ENCODE measurements around the gene PCK1. TPM values are rescaled to one million over a fixed set of nuclear protein-coding genes. Genes with fewer than 3 reads are reported as not detected.

The PCK1 gene
- total RNA-seq, 1 experiment from 2014 or later: not detected

GRCh38 chr20:57574954-57575353 is 14.0 kb downstream of the PCK1 start:
- Histone ChIP-seq H3K27me3 (ENCODE audit: insufficient read depth, low read depth) (peaks cover 98% of the 10 kb centered on the region), H3K79me2 (ENCODE audit: low read depth) (no peaks in the 10 kb centered on the region), H3K4me3 (no peak overlapping the region), H3K27ac (no peak overlapping the region), H2AFZ (no peak overlapping the region), H3K4me2 (no peak overlapping the region), H3K36me3 (ENCODE audit: low read depth) (no peaks in the 10 kb centered on the region), H3K9me2 (ENCODE audit: insufficient read depth) (no peaks in the 10 kb centered on the region), H3K9me3 (ENCODE audit: insufficient read depth, low read depth) (no peaks in the 10 kb centered on the region), H4K20me1 (ENCODE audit: insufficient read depth) (no peaks in the 10 kb centered on the region; the same call in 1 of the 2 replicates), H3K4me1 (replicated peaks; ENCODE audit: insufficient read depth) (no peaks in the 10 kb centered on the region), H3F3A (ENCODE audit: insufficient read depth, low read depth) (no peaks in the 10 kb centered on the region)
- no peak for TF ChIP-seq CTCF (conservative IDR thresholded peaks at IDR 0.05)
- TF ChIP-seq EZH2 (IDR thresholded peaks at IDR 0.05; ENCODE audit: low read depth): no peak
- DNase-seq: no peak
- ChIA-PET POLR2A (ENCODE audit: unreplicated experiment) (no interaction called here), CTCF (no interaction called here)
- intact Hi-C loops (cut with micrococcal nuclease; ENCODE audit: unreplicated experiment): no loop called here
- BruUV-seq (replicated peaks): no TSS peak

GRCh38 chr20:57576002-57576401 is 15.1 kb downstream of the PCK1 start:
- Histone ChIP-seq H3K9me2 (ENCODE audit: insufficient read depth) (no peaks in the 10 kb centered on the region), H3K4me1 (replicated peaks; ENCODE audit: insufficient read depth) (no peaks in the 10 kb centered on the region), H3K27ac (no peak overlapping the region), H4K20me1 (ENCODE audit: insufficient read depth) (no peaks in the 10 kb centered on the region; the same call in 1 of the 2 replicates), H2AFZ (no peak overlapping the region), H3K79me2 (ENCODE audit: low read depth) (no peaks in the 10 kb centered on the region), H3F3A (ENCODE audit: insufficient read depth, low read depth) (no peaks in the 10 kb centered on the region), H3K4me2 (no peak overlapping the region), H3K9me3 (ENCODE audit: insufficient read depth, low read depth) (no peaks in the 10 kb centered on the region), H3K4me3 (no peak overlapping the region), H3K36me3 (ENCODE audit: low read depth) (no peaks in the 10 kb centered on the region), H3K27me3 (ENCODE audit: insufficient read depth, low read depth) (peaks cover 98% of the 10 kb centered on the region)
- ChIA-PET CTCF (no interaction called here), POLR2A (ENCODE audit: unreplicated experiment) (interaction anchor here (0.6 kb wide), 1 partner anchor 11 kb away, joined by 4 read pairs; no protein-coding TSS in a partner anchor)
- no peak for TF ChIP-seq EZH2 (IDR thresholded peaks at IDR 0.05; ENCODE audit: low read depth)
- TF ChIP-seq CTCF (conservative IDR thresholded peaks at IDR 0.05): no peak
- BruUV-seq (replicated peaks): no TSS peak
- no peak for DNase-seq
- intact Hi-C loops (cut with micrococcal nuclease; ENCODE audit: unreplicated experiment): no loop called here

GRCh38 chr20:57576617-57577550 is 16.0 kb downstream of the PCK1 start:
- no peaks in the 10 kb centered on the region; the same call in 1 of the 2 replicates for H4K20me1 ChIP-seq (ENCODE audit: insufficient read depth)
- DNase-seq: no peak
- TF ChIP-seq EZH2 (IDR thresholded peaks at IDR 0.05; ENCODE audit: low read depth): no peak
- no peak for TF ChIP-seq CTCF (conservative IDR thresholded peaks at IDR 0.05)
- POLR2A ChIA-PET (ENCODE audit: unreplicated experiment): interaction anchor here (0.6 kb wide), 1 partner anchor 10 kb away, joined by 4 read pairs; no protein-coding TSS in a partner anchor
- peaks cover 100% of the 10 kb centered on the region for H3K27me3 ChIP-seq (ENCODE audit: insufficient read depth, low read depth)
- no TSS peak for BruUV-seq (replicated peaks)
- no peaks in the 10 kb centered on the region for H3K79me2 ChIP-seq (ENCODE audit: low read depth)
- H3K4me1 ChIP-seq (replicated peaks; ENCODE audit: insufficient read depth): no peaks in the 10 kb centered on the region
- no peak overlapping the region for H3K4me2 ChIP-seq
- H3K9me3 ChIP-seq (ENCODE audit: insufficient read depth, low read depth): no peaks in the 10 kb centered on the region
- CTCF ChIA-PET: interaction anchor here (0.6 kb wide), 1 partner anchor 70 kb away, joined by 3 read pairs; no protein-coding TSS in a partner anchor
- H2AFZ ChIP-seq: no peak overlapping the region
- intact Hi-C loops (cut with micrococcal nuclease; ENCODE audit: unreplicated experiment): no loop called here
- H3K27ac ChIP-seq: no peak overlapping the region
- no peaks in the 10 kb centered on the region for H3K36me3 ChIP-seq (ENCODE audit: low read depth)
- H3K9me2 ChIP-seq (ENCODE audit: insufficient read depth): no peaks in the 10 kb centered on the region
- no peaks in the 10 kb centered on the region for H3F3A ChIP-seq (ENCODE audit: insufficient read depth, low read depth)
- no peak overlapping the region for H3K4me3 ChIP-seq

Measured in PC-9 (cell line).